ENCODE results near the gene ADAM12. TPM values are rescaled to one million over a fixed set of nuclear protein-coding genes. Genes with fewer than 3 reads are reported as not detected.

Gene ADAM12
- total RNA-seq, 3 donors from 2014 or later (not counting 1 experiment from before 2014, with no cell fraction given): 1.6 to 1.9 (median 1.8) TPM

- Histone ChIP-seq H3K36me3 (ENCODE audit: control insufficient read depth, insufficient read depth, low read length) (no peaks in the 10 kb centered on the region), H3K27me3 (ENCODE audit: control insufficient read depth, insufficient read depth, low read length) (no peaks in the 10 kb centered on the region), H3K27ac (ENCODE audit: low read length) (no peak overlapping the region), H3K4me3 (ENCODE audit: low read length) (no peak overlapping the region), H3K4me1 (ENCODE audit: control insufficient read depth, insufficient read depth, low read length) (no peaks in the 10 kb centered on the region), H3K9me3 (ENCODE audit: control insufficient read depth, insufficient read depth, low read length) (no peaks in the 10 kb centered on the region)
- H3K27me3 Mint-ChIP-seq (ENCODE audit: low read depth in 2 of 2): peaks cover 11 to 13% of the 10 kb centered on the region in 2 donors
- no peaks in the 10 kb centered on the region for H3K36me3 Mint-ChIP-seq
- H3K27ac Mint-ChIP-seq: no peak overlapping the region
- TF ChIP-seq CTCF (IDR thresholded peaks at IDR 0.05): no peak
- no peak overlapping the region for H3K4me3 Mint-ChIP-seq
- ATAC-seq (no peak), DNase-seq (no peak)
- no peaks in the 10 kb centered on the region for H3K4me1 Mint-ChIP-seq
- H3K9me3 Mint-ChIP-seq: peaks cover 0 to 6% of the 10 kb centered on the region in 2 donors
- 90% methylated on average over 9 of the region's 9 CpGs for WGBS (ENCODE audit: insufficient coverage)
- intact Hi-C loops (cut with micrococcal nuclease): no loop called here
Observed at GRCh38 chr10:126301701-126302475, 86.4 kb downstream of the ADAM12 start.

GRCh38 chr10:126294451-126294850 lies 93.8 kb downstream of the ADAM12 start:
- no peaks in the 10 kb centered on the region for H3K27me3 ChIP-seq (ENCODE audit: control insufficient read depth, insufficient read depth, low read length)
- Mint-ChIP-seq H3K27ac (no peak overlapping the region), H3K4me1 (no peaks in the 10 kb centered on the region), H3K36me3 (no peaks in the 10 kb centered on the region), H3K9me3 (no peaks in the 10 kb centered on the region), H3K4me3 (no peak overlapping the region), H3K27me3 (ENCODE audit: low read depth in 2 of 2) (peaks cover 7 to 12% of the 10 kb centered on the region in 2 donors)
- DNase-seq (no peak), ATAC-seq (no peak)
- no peak overlapping the region for H3K27ac ChIP-seq (ENCODE audit: low read length)
- no peak overlapping the region for H3K4me3 ChIP-seq (ENCODE audit: low read length)
- WGBS (ENCODE audit: insufficient coverage): 83% methylated on average over 5 of the region's 5 CpGs
- no peaks in the 10 kb centered on the region for H3K9me3 ChIP-seq (ENCODE audit: control insufficient read depth, insufficient read depth, low read length)
- intact Hi-C loops (cut with micrococcal nuclease): no loop called here
- H3K36me3 ChIP-seq (ENCODE audit: control insufficient read depth, insufficient read depth, low read length): no peaks in the 10 kb centered on the region
- TF ChIP-seq CTCF (IDR thresholded peaks at IDR 0.05): no peak
- H3K4me1 ChIP-seq (ENCODE audit: control insufficient read depth, insufficient read depth, low read length): no peaks in the 10 kb centered on the region

- TF ChIP-seq CTCF (IDR thresholded peaks at IDR 0.05): no peak
- H3K9me3 ChIP-seq (ENCODE audit: control insufficient read depth, insufficient read depth, low read length): no peaks in the 10 kb centered on the region
- H3K36me3 ChIP-seq (ENCODE audit: control insufficient read depth, insufficient read depth, low read length): no peaks in the 10 kb centered on the region
- Mint-ChIP-seq H3K27ac (no peak overlapping the region), H3K4me1 (no peaks in the 10 kb centered on the region), H3K27me3 (ENCODE audit: low read depth in 2 of 2) (peaks cover 10 to 17% of the 10 kb centered on the region in 2 donors), H3K36me3 (no peaks in the 10 kb centered on the region), H3K4me3 (no peak overlapping the region), H3K9me3 (no peaks in the 10 kb centered on the region)
- no peak overlapping the region for H3K27ac ChIP-seq (ENCODE audit: low read length)
- intact Hi-C loops (cut with micrococcal nuclease): no loop called here
- H3K27me3 ChIP-seq (ENCODE audit: control insufficient read depth, insufficient read depth, low read length): no peaks in the 10 kb centered on the region
- H3K4me3 ChIP-seq (ENCODE audit: low read length): no peak overlapping the region
- no peak for ATAC-seq
- H3K4me1 ChIP-seq (ENCODE audit: control insufficient read depth, insufficient read depth, low read length): no peaks in the 10 kb centered on the region
- WGBS (ENCODE audit: insufficient coverage): 89% methylated on average over 6 of the region's 6 CpGs
- DNase-seq: no peak
Observed at GRCh38 chr10:126290232-126290631, 98.0 kb downstream of the ADAM12 start.
